Neutrophil (primary cell): ENCODE measurements around the gene EPM2A.

Experiments
- H3K27ac ChIP-seq: fragments of 200-600 bp; sonication (generic); 2 replicates; pipeline ENCODE4 v1.5.1; 2016; ENCODE audit warnings: mild to moderate bottlenecking, moderate library complexity
- H3K27me3 ChIP-seq: fragments of 200-600 bp; sonication (generic); 2 replicates; pipeline ENCODE4 v1.6.0; 2016; ENCODE audit warnings: mild to moderate bottlenecking
- H3K36me3 ChIP-seq: fragments of 200-600 bp; sonication (generic); 2 replicates; pipeline ENCODE4 v1.5.1; 2017
- H3K4me1 ChIP-seq, 2 experiments: fragments of 200-600 bp in 1 of 2; sonication (generic) in 1 of 2; 1 replicate in 1 of 2; 2 replicates in 1 of 2; pipeline versions ENCODE4 v1.5.1 to v1.6.1; 2013 to 2016; ENCODE audit warnings: low read depth in 1 of 2, low read length in 1 of 2, mild to moderate bottlenecking in 1 of 2, moderate library complexity in 1 of 2; ENCODE audit not compliant: control insufficient read depth in 1 of 2, insufficient read depth in 1 of 2
- H3K4me3 ChIP-seq, 2 experiments: fragments of 200-600 bp in 1 of 2; sonication (generic) in 1 of 2; 1 replicate in 1 of 2; 2 replicates in 1 of 2; pipeline ENCODE4 v1.5.1; 2013 to 2016; ENCODE audit warnings: low read depth in 1 of 2, low read length in 1 of 2, mild to moderate bottlenecking in 1 of 2, moderate library complexity in 1 of 2
- H3K9me3 ChIP-seq: fragments of 200-600 bp; sonication (generic); 2 replicates; pipeline ENCODE4 v1.5.1; 2016
- TF ChIP-seq, protein P1 (sequence below): fragments of 200-600 bp; sonication (generic); IDR thresholded peaks from 2 replicates; pipeline ENCODE4 v1.5.1; 2016; ENCODE audit warnings: antibody characterized with exemption

Gene EPM2A

DNA sequence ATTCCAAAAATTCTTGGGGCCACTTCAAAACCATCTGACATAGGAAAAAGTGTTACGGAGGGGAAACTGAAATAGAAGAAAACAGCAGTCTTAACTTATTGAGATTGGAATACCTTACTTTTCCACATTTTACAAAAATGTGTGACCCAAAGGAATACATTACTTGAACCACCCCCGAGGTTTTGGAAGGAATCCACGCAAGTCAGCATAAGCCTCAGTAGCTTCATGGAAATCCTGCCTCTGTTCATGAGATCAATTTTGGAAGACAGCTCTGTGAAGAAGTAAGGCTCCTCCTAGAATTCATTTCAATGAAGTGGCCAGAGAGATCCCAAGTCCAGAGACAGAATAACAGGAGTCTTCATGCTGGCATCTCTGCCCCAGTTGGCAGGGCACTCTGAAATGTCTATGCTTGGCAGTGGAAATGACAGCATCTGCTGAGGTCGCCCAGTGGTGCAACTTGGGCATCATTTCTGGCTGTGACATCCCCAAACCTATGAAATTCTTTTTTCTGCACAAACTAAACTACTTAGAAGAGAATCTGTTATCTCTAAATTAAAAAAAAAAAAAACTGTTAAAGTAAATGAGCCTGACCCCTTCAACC lies 132.5 kb downstream of the EPM2A start:
- Histone ChIP-seq H3K27ac (no peak overlapping the region), H3K9me3 (no peaks in the 10 kb centered on the region), H3K4me1 (no peaks in the 10 kb centered on the region), H3K27me3 (no peaks in the 10 kb centered on the region), H3K36me3 (no peaks in the 10 kb centered on the region), H3K4me3 (no peak overlapping the region)
- TF ChIP-seq, protein P1, sequence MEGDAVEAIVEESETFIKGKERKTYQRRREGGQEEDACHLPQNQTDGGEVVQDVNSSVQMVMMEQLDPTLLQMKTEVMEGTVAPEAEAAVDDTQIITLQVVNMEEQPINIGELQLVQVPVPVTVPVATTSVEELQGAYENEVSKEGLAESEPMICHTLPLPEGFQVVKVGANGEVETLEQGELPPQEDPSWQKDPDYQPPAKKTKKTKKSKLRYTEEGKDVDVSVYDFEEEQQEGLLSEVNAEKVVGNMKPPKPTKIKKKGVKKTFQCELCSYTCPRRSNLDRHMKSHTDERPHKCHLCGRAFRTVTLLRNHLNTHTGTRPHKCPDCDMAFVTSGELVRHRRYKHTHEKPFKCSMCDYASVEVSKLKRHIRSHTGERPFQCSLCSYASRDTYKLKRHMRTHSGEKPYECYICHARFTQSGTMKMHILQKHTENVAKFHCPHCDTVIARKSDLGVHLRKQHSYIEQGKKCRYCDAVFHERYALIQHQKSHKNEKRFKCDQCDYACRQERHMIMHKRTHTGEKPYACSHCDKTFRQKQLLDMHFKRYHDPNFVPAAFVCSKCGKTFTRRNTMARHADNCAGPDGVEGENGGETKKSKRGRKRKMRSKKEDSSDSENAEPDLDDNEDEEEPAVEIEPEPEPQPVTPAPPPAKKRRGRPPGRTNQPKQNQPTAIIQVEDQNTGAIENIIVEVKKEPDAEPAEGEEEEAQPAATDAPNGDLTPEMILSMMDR = no peak

DNA sequence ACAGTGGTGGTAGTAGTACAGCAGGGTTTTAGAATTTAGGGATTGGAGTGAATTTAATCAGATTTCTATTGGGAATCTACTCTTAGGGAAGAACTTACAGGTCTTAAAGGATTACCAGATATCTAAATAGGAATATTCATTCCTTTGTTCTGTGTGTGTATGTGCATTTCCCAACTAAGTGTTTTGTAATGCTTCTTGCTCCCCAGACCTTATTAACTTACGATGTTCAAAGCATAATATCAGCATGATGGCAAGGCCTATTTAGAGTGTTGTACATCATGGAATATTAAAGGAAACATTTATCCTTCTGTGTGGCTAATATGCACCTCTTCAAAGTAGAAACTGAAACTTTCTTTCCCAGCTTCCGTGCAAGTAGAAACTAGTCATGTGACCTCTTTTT lies 133.9 kb downstream of the EPM2A start:
- no peaks in the 10 kb centered on the region for H3K9me3 ChIP-seq
- TF ChIP-seq, protein P1 = no peak
- no peak overlapping the region for H3K4me3 ChIP-seq
- no peaks in the 10 kb centered on the region for H3K36me3 ChIP-seq
- no peaks in the 10 kb centered on the region for H3K27me3 ChIP-seq
- H3K4me1 ChIP-seq = no peaks in the 10 kb centered on the region
- H3K27ac ChIP-seq = no peak overlapping the region

DNA sequence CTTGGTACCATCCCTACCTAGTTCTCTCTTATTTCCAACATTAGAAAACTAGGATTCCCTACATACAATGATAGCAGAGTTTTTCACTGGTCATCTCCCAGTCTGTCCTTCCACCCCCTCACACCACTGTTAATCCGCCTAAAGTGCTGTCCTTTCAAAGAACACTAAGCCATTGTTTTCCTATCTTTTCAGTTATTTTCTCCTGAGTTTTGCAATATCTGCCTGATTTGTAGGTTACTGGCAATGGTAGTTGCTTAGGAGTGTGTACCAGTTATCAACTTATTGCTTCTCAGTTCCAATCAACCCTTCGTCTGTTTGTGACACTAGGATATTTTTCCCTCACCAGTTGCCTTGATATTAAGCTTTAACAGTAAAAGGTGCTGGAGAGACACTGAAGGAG lies 135.0 kb downstream of the EPM2A start:
- H3K36me3 ChIP-seq = no peaks in the 10 kb centered on the region
- no peaks in the 10 kb centered on the region for H3K27me3 ChIP-seq
- H3K4me1 ChIP-seq = no peaks in the 10 kb centered on the region
- H3K27ac ChIP-seq = no peak overlapping the region
- H3K4me3 ChIP-seq = no peak overlapping the region
- TF ChIP-seq, protein P1 = no peak
- no peaks in the 10 kb centered on the region for H3K9me3 ChIP-seq

DNA sequence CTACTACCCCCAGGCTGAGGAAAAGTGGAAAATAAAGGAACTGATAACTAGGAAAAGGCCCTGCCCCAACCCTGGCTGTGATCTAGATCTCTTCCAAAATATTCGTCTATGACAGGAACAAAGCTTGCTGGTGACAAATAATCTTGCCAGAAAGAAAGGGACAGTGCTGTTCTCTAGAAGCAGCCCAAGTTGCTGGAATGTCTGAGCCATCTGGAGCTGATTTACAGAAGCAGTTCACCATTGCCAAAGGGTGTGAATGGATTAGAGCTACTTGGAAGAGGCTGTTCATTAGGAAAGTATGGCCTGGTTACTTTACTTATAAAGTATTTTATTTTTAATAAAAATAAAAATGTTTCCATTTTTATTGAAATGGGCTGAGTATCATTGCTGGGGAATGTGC lies 146.3 kb downstream of the EPM2A start:
- Histone ChIP-seq H3K4me3 (no peak overlapping the region), H3K4me1 (no peaks in the 10 kb centered on the region), H3K36me3 (no peaks in the 10 kb centered on the region), H3K27ac (no peak overlapping the region), H3K9me3 (no peaks in the 10 kb centered on the region), H3K27me3 (no peaks in the 10 kb centered on the region)
- TF ChIP-seq, protein P1 = no peak

DNA sequence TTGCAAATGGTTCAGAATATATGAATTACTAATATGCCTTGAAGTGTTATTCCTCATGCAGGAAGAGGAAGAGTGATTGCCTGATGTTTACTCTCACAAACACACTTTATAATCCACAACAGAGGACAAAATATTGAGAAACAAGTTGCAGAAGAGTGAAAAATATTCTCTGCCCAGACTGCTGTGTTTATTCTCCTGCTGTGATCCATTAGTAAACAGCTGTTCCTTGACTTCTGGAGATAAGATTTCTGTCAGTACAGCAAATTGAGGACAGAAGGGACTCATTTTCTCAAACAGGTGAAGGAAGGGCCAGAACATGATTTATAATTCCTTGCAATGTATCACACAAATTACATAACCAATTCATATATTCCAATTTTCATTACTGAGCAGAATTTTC lies 148.0 kb downstream of the EPM2A start:
- Histone ChIP-seq H3K4me1 (no peaks in the 10 kb centered on the region), H3K4me3 (no peak overlapping the region), H3K27me3 (no peaks in the 10 kb centered on the region), H3K27ac (no peak overlapping the region), H3K36me3 (no peaks in the 10 kb centered on the region), H3K9me3 (no peaks in the 10 kb centered on the region)
- TF ChIP-seq, protein P1 = no peak

DNA sequence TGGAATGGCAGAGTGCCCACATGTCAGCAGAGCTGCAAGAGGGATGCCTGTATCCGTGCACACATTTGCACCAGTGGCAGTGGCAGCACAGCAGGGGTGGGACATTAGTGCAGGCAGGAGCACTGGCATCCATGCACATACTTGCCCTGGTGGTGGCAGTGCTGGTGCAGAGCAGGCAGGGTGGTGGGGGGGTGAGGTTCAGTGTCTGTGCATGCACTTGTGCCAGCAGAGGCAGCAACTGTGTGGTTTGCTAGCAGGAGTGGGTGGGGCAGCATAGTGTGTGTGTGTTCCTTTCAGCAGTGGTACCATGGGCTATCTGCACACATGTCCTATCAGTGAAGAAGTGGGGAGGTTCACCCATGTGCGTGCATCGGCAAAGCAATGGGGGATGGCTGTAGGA lies 151.6 kb downstream of the EPM2A start:
- H3K4me3 ChIP-seq = no peak overlapping the region
- no peaks in the 10 kb centered on the region for H3K36me3 ChIP-seq
- no peaks in the 10 kb centered on the region for H3K9me3 ChIP-seq
- TF ChIP-seq, protein P1 = no peak
- H3K4me1 ChIP-seq = no peaks in the 10 kb centered on the region
- no peaks in the 10 kb centered on the region for H3K27me3 ChIP-seq
- H3K27ac ChIP-seq = no peak overlapping the region
